ENCODE results near the gene CAPN15.

- TF ChIP-seq CTCF (IDR thresholded peaks at IDR 0.05) = no peak
- TF ChIP-seq POLR2A (IDR thresholded peaks at IDR 0.05) = no peak
- TF ChIP-seq POLR2AphosphoS5 (IDR thresholded peaks at IDR 0.05) = no peak
Measured at GRCh38 chr16:543301-544164, 16.0 kb downstream of the CAPN15 start.

Measured in gastroesophageal sphincter (tissue), 3 donors.